Vagina (tissue), 2 donors: ENCODE data around the gene BATF.

ENCODE experiments used
- POLR2A ChIP-seq, 2 donors: fragments of 450-650 bp; IDR thresholded peaks; one replicate each; pipeline ENCODE4 v1.6.1; 2017; ENCODE audit warnings: antibody characterized with exemption in 2 of 2, mild to moderate bottlenecking in 2 of 2, moderate library complexity in 2 of 2
- POLR2AphosphoS5 ChIP-seq, 2 donors: sonication (generic); formaldehyde crosslinking; IDR thresholded peaks; one replicate each; pipeline ENCODE4 v1.9.0; 2017; ENCODE audit warnings: antibody characterized with exemption in 2 of 2, mild to moderate bottlenecking in 2 of 2, low read depth in 1 of 2; ENCODE audit not compliant: insufficient read depth in 1 of 2

- TF ChIP-seq POLR2A (IDR thresholded peaks at IDR 0.05) (no peak), POLR2AphosphoS5 (IDR thresholded peaks at IDR 0.05; ENCODE audit: insufficient read depth in 1 of 2, low read depth in 1 of 2) (no peak)
These were observed 3.6 kb upstream of the BATF start for GRCh38 chr14:75518625-75519024.
